Smooth muscle cell (in vitro differentiated cells): ENCODE measurements around the gene ADRA2C. TPM values are rescaled to one million over a fixed set of nuclear protein-coding genes. Genes with fewer than 3 reads are reported as not detected.

ENCODE experiments used
- DNase-seq: peaks from one replicate; lab custom pipeline; 2025; ENCODE audit not compliant: unreplicated experiment; lab: John Stamatoyannopoulos, UW
- H2AFZ ChIP-seq: fragments of 200-600 bp; sonication (generic); 2 replicates; pipeline ENCODE4 v1.6.0; 2016; ENCODE audit warnings: antibody characterized with exemption, low read depth, mild to moderate bottlenecking
- H3F3A ChIP-seq: fragments of 200-600 bp; sonication (generic); 2 replicates; pipeline ENCODE4 v1.6.0; 2017; ENCODE audit warnings: antibody characterized with exemption, low read depth
- H3K27ac ChIP-seq: fragments of 200-600 bp; sonication (generic); 2 replicates; pipeline ENCODE4 v1.5.1; 2016; ENCODE audit warnings: low read depth, mild to moderate bottlenecking
- H3K27me3 ChIP-seq: fragments of 200-600 bp; sonication (generic); 2 replicates; pipeline ENCODE4 v1.6.1; 2016; ENCODE audit warnings: low read depth, mild to moderate bottlenecking
- H3K36me3 ChIP-seq: fragments of 200-600 bp; sonication (generic); 2 replicates; pipeline ENCODE4 v1.5.1; 2016; ENCODE audit warnings: low read depth
- H3K4me1 ChIP-seq: fragments of 200-600 bp; sonication (generic); 2 replicates; pipeline ENCODE4 v1.5.1; 2016; ENCODE audit warnings: low read depth
- H3K4me2 ChIP-seq: fragments of 200-600 bp; sonication (generic); 2 replicates; pipeline ENCODE4 v1.6.0; 2016; ENCODE audit warnings: mild to moderate bottlenecking
- H3K4me3 ChIP-seq: fragments of 200-600 bp; sonication (generic); 2 replicates; pipeline ENCODE4 v1.5.1; 2016; ENCODE audit warnings: mild to moderate bottlenecking
- H3K79me2 ChIP-seq: fragments of 200-600 bp; sonication (generic); 2 replicates; pipeline ENCODE4 v1.6.0; 2016; ENCODE audit warnings: low read depth, mild to moderate bottlenecking
- H3K9ac ChIP-seq: fragments of 200-600 bp; sonication (generic); 2 replicates; pipeline ENCODE4 v1.6.0; 2016; ENCODE audit warnings: low read depth
- H3K9me3 ChIP-seq: fragments of 200-600 bp; sonication (generic); replicated peaks from 2 replicates; pipeline ENCODE4 v1.5.1; 2016; ENCODE audit warnings: low read depth
- H4K20me1 ChIP-seq: fragments of 200-600 bp; sonication (generic); 2 replicates; pipeline ENCODE4 v1.6.0; 2016; ENCODE audit warnings: low read depth
- CTCF ChIP-seq: fragments of 200-600 bp; sonication (generic); IDR thresholded peaks from 2 replicates; pipeline ENCODE4 v1.5.1; 2017; ENCODE audit warnings: borderline replicate concordance, mild to moderate bottlenecking, antibody characterized with exemption; ENCODE audit not compliant: insufficient read depth, poor library complexity, severe bottlenecking
- WGBS: methylation state at CpG from one replicate; pipeline ENCODE4 v1.1.7; 2016; ENCODE audit warnings: low lambda C conversion rate; 5-methylcytosine and 5-hydroxymethylcytosine counted together
- polyA plus RNA-seq: library from polyadenylated mRNA; unstranded; fragments of >200 nt; fragmentation: Nextera tagmentation; extraction: Ambion mirVana; gene quantifications from 2 replicates; pipeline ENCODE4 v1.2.1, GENCODE V29; 2016
- total RNA-seq: library from RNA; depleted of rRNA; stranded (reverse); fragments of >200 nt; gene quantifications from 2 replicates; pipeline ENCODE4 v1.2.3, GENCODE V29; 2014

ADRA2C gene
- total and polyA plus RNA-seq, 2 experiments from 2014 or later, result 0.53 to 1.6 TPM

DNA sequence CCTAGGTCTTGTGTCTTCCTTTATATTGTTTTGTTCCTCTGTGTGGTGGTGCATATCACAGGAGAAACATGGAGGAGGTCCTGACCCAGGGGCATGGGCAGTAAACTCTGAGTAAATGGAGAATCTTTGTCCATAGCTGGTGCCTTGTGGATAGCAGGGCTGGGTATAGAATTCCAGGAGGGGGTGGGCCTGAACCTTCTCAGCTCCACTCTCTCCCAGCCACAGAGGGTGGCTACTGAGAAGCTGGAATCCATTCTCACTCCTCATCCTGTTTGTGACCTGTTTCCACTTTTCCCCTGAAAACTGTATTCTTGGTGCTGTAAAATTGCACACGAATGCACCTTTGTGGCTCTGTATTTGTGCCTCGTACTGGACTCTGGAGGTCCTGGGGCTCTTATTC, 47.7 kb upstream of the ADRA2C start:
- Histone ChIP-seq H2AFZ (no peak overlapping the region), H3K9ac (no peak overlapping the region), H3F3A (no peaks in the 10 kb centered on the region), H3K4me2 (no peak overlapping the region), H4K20me1 (no peaks in the 10 kb centered on the region), H3K79me2 (no peaks in the 10 kb centered on the region), H3K4me1 (peaks cover 8% of the 10 kb centered on the region), H3K36me3 (no peaks in the 10 kb centered on the region), H3K9me3 (no peaks in the 10 kb centered on the region), H3K4me3 (no peak overlapping the region), H3K27me3 (peaks cover 8% of the 10 kb centered on the region), H3K27ac (no peak overlapping the region)
- TF ChIP-seq CTCF, result no peak
- no peak for DNase-seq
- 92% methylated on average over 2 of the region's 2 CpGs for WGBS

- no peaks in the 10 kb centered on the region for H4K20me1 ChIP-seq
- no peaks in the 10 kb centered on the region for H3K9me3 ChIP-seq
- no peak overlapping the region for H3K9ac ChIP-seq
- DNase-seq, result no peak
- H3K4me1 ChIP-seq, result peaks cover 15% of the 10 kb centered on the region
- no peak overlapping the region for H3K4me3 ChIP-seq
- TF ChIP-seq CTCF, result no peak
- no peak overlapping the region for H3K27ac ChIP-seq
- no peak overlapping the region for H2AFZ ChIP-seq
- no peaks in the 10 kb centered on the region for H3K36me3 ChIP-seq
- H3K27me3 ChIP-seq, result peaks cover 15% of the 10 kb centered on the region
- H3K79me2 ChIP-seq, result no peaks in the 10 kb centered on the region
- H3F3A ChIP-seq, result no peaks in the 10 kb centered on the region
- H3K4me2 ChIP-seq, result no peak overlapping the region
- 82% methylated on average over 7 of the region's 7 CpGs for WGBS
Observed at GRCh38 chr4:3719191-3719590, 47.0 kb upstream of the ADRA2C start.

GRCh38 chr4:3719836-3720235, 46.3 kb upstream of the ADRA2C start:
- no peak for TF ChIP-seq CTCF
- no peak for DNase-seq

GRCh38 chr4:3720466-3720865, 45.7 kb upstream of the ADRA2C start:
- no peaks in the 10 kb centered on the region for H3F3A ChIP-seq
- H4K20me1 ChIP-seq, result no peaks in the 10 kb centered on the region
- peaks cover 28% of the 10 kb centered on the region for H3K27me3 ChIP-seq
- H3K79me2 ChIP-seq, result no peaks in the 10 kb centered on the region
- no peak for TF ChIP-seq CTCF
- no peak overlapping the region for H3K4me2 ChIP-seq
- no peaks in the 10 kb centered on the region for H3K36me3 ChIP-seq
- no peak overlapping the region for H2AFZ ChIP-seq
- no peak overlapping the region for H3K9ac ChIP-seq
- 75% methylated on average over 4 of the region's 4 CpGs for WGBS
- no peak overlapping the region for H3K4me3 ChIP-seq
- no peak overlapping the region for H3K27ac ChIP-seq
- no peaks in the 10 kb centered on the region for H3K9me3 ChIP-seq
- H3K4me1 ChIP-seq, result peaks cover 21% of the 10 kb centered on the region
- DNase-seq, result no peak

More at GRCh38 chr4:3719836-3720235, 46.3 kb upstream of the ADRA2C start:
- Histone ChIP-seq H3F3A (no peaks in the 10 kb centered on the region), H3K4me3 (no peak overlapping the region), H3K27me3 (peaks cover 21% of the 10 kb centered on the region), H3K9me3 (no peaks in the 10 kb centered on the region), H3K4me2 (no peak overlapping the region), H3K36me3 (no peaks in the 10 kb centered on the region), H3K27ac (no peak overlapping the region), H3K79me2 (no peaks in the 10 kb centered on the region), H3K9ac (no peak overlapping the region), H4K20me1 (no peaks in the 10 kb centered on the region), H2AFZ (no peak overlapping the region), H3K4me1 (peaks cover 21% of the 10 kb centered on the region)
- 90% methylated on average over 11 of the region's 11 CpGs for WGBS
